Right lobe of liver (tissue), 4 donors: ENCODE data around the gene B4GALT5.

Experiments used
- CTCF ChIP-seq, 4 donors: fragments of 200-600 bp in 3 of 4; fragments of 450-650 bp in 1 of 4; IDR thresholded peaks; one replicate each; pipeline versions ENCODE4 v1.5.1 to v1.8.0; 2016 to 2022; ENCODE audit warnings: antibody characterized with exemption in 4 of 4, mild to moderate bottlenecking in 2 of 4
- POLR2A ChIP-seq: fragments of 450-650 bp; IDR thresholded peaks from one replicate; pipeline ENCODE4 v1.6.1; 2017; ENCODE audit warnings: antibody characterized with exemption, mild to moderate bottlenecking
- donor health status: DM: no; HTN: no; CAD: no.
- donor health status: DM: no; HTN: no; CAD: no.
- donor health status: DM: no; HTN: yes; CAD: no.

- TF ChIP-seq CTCF (IDR thresholded peaks at IDR 0.05), result no peak
- TF ChIP-seq POLR2A, result no peak
Observed at GRCh38 chr20:49672096-49672664, 41.5 kb downstream of the B4GALT5 start.
